ENCODE results near the gene RORC. TPM values are rescaled to one million over a fixed set of nuclear protein-coding genes. Genes with fewer than 3 reads are reported as not detected.
A peak's percentile ranks its signal among the peaks of the same experiment; 100 is the strongest.

The RORC gene
- total RNA-seq, 1 experiment from 2014 or later = 0.03 TPM

DNA sequence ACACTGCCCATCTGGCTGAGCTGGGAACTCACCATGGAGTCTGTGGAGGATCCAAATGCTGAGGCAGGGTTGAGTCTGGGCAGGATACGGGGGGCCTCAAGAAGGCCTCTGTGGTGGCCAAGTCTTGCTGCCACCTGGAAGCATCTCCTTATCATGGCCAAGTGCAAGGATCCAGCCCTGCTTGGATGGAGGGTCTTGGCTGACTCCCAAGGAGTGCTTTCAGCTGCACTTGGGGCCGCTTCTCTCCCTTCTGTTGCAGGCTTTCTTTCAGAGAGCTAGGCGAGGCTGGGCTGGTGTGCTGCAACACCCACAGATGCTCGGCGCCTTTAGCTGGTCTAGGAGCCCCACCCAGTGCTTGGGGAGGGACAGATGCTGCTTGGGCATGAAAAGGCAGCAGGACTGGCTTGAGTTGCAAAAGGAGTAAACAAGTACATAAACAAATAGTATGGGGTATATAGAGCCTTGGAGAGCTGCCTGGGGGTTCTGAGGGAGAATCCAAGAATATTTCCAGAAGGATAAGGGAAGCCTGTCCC is 21.9 kb upstream of the RORC start, which contains the start of gene THEM5:
Gene THEM5 (minus strand): TSS at position 302 of the 533 bp plus-strand sequence. CDS start 147 bp downstream, at position 155.
- DNase-seq (ENCODE audit: low read depth, low spot score) = no peak
- in situ Hi-C loops (cut with HindIII; ENCODE audit: low pct_unique_long_range_greater_than_20kb, low sequenced_read_pairs) = no loop called here

DNA sequence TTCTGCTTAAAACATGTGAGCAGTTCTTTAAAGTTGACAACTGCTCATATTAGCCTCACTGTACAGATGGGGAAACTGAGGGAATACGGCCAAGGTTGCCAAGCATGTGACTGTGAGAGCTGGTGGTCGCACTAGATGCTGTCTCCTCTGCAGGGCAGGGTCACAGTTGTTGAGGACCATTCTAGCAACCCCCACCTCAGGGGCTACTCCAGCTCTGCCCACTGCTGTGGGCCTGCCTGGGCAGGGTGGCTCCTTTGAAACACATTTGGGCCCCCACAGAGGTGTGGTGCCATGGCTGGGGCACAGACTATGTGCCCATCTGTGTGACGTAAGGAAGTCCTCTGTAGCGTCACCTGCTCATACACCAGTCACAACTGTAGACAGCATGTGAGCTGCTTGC is 21.1 kb upstream of the RORC start:
- in situ Hi-C loops (cut with HindIII; ENCODE audit: low pct_unique_long_range_greater_than_20kb, low sequenced_read_pairs) = no loop called here

DNA sequence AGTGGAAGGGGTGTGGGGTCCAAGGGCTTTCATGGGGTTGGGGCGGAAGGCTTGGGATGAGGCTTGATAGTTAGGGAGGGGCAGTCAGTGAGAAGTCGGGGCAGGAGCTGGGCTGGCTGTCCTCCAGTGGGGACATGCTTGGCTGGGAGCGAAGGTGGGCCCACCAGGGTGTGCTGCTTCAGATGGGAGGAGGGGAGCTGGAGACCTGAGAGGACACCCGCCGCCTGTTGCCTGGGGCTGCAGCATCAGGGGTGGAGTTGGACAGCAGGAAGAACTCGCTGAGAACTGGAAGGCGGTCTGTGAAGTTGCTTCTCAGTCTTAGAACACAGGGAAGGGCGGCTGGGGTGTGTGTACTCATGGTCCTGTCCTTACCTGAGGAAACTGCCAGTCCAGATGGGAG is 20.3 kb upstream of the RORC start:
- in situ Hi-C loops (cut with HindIII; ENCODE audit: low pct_unique_long_range_greater_than_20kb, low sequenced_read_pairs) = no loop called here
- DNase-seq (ENCODE audit: low read depth, low spot score) = no peak

More for the DNA sequence above, 21.1 kb upstream of the RORC start:
- no peak for DNase-seq (ENCODE audit: low read depth, low spot score)

DNA sequence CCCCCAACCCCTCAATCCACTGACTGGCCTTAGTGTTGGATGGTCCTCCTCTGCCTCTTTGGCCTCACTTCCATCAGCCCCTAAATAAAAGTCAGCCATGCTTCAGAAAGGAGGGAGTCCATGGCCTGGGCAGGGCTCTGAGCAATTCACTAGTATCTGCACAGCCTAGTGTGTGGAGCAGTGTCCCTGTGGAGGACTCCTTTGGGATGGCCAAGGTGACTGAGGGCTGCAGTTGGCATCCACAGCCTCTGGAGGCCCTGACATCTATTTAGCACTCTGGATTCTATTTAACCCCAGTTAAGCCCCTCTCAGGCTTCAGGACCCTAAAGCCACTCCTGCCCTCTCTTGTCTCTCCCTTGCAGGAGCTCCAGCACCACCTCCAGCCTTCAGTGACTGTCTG is 18.3 kb upstream of the RORC start:
- no peak for DNase-seq (ENCODE audit: low read depth, low spot score)
- in situ Hi-C loops (cut with HindIII; ENCODE audit: low pct_unique_long_range_greater_than_20kb, low sequenced_read_pairs) = no loop called here

DNA sequence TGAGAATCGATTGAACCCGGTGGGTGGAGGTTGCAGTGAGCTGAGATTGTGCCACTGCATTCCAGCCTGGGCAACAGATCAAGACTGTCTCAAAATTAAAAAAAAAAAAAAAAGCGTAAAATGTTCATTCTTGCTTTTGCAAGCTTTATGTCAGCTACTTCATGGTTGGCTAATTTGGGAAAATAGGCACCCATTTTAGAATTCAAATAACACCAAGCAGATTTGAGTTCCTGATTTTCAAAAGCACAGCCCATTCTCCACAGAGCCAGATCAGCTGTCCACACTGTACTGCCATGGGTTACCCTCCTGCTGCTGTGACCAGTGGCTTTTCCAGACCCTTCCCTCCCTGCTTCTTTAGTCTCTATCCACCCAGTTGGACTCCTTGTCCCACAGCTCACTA is 17.5 kb upstream of the RORC start:
- in situ Hi-C loops (cut with HindIII; ENCODE audit: low pct_unique_long_range_greater_than_20kb, low sequenced_read_pairs) = no loop called here
- DNase-seq (ENCODE audit: low read depth, low spot score) = no peak

DNA sequence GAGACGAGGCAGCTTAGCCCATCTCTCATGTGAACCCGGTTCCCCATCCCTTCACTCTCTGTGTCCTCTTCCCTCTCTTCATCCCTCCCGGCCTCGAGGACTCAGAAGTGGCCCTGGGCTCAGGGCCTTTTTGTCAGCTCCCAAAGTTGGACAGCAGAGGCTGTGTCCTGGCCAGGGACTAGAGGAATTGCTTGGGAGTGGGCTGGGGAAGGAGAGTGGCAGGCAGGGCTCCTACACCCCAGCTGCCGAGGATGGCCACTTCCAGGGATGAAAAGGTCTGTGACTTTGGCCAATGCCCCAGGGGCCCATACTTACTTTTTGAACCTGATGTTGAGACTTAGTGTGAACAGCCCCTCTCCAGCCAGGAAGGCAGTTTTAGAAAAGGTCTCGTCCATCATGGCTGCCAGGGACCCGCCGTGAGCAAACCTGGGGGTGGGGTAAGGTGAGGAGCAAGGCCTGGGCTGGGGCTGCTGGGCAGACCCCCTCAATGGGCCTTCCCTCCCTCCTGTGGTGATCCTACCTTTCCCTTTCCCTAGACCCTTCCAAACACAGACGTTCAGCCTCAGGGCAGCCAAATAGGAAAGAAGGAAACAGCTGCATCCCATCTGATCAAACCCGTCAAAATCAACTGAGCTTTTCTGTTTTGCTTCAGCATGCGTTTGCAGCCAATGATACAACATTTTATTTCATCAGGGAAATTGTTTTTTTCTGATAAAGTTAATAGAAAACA is 16.4 kb upstream of the RORC start:
- no peak for DNase-seq (ENCODE audit: low read depth, low spot score)
- in situ Hi-C loops (cut with HindIII; ENCODE audit: low pct_unique_long_range_greater_than_20kb, low sequenced_read_pairs) = no loop called here

DNA sequence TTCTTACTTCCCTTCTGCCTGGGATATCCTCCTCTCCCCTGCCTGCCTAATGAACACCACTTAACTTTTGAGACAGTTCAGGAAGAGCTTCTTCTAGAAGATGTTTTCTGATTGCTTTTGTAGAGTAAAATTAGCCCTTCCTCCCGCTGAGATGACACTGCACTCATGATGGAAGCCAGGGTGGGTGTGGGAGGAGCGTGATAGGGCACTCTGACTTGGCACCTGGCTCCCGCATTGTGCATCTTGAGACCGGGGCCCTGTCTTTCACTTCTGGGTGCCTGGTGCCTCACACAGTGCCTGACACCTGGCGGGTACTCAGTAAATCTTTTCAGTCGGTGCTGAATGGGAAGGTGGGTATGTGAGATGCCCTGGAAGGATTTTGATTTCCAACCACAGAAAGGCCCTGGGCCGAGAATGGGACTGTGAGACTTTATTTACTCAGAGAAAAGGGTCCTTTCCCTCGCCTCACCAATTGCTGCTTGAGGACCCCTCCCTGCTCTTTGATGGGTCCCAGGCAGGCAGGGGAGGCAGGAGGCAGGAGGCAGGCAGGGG is 15.2 kb upstream of the RORC start:
- DNase-seq (ENCODE audit: low read depth, low spot score) = no peak
- in situ Hi-C loops (cut with HindIII; ENCODE audit: low pct_unique_long_range_greater_than_20kb, low sequenced_read_pairs) = no loop called here

DNA sequence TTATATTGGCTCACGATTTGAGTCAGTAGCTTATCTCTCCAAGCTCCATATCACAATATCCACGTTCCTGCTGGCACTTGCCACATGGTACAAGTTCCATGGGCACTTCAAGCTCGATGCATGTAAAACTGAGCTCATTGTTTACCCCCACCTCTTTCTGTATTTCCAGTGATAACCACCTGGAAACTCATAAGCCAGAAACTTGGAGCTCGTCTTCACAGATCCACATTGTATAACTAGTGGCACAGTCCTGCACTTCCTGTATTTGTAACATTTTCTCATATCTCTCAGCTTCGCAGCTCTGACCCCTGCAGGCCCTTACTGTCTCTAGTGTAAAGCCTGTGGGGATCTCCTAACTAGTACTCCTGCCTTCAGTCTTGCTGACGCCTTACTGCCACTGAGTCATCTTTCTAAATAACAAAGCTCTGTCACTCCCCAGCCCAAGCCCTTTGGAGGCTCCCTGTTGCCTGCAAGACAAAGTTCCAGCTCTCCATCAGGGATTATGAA is 14.5 kb upstream of the RORC start:
- peak; percentile 61 for DNase-seq (ENCODE audit: low read depth, low spot score)
- in situ Hi-C loops (cut with HindIII; ENCODE audit: low pct_unique_long_range_greater_than_20kb, low sequenced_read_pairs) = no loop called here

DNA sequence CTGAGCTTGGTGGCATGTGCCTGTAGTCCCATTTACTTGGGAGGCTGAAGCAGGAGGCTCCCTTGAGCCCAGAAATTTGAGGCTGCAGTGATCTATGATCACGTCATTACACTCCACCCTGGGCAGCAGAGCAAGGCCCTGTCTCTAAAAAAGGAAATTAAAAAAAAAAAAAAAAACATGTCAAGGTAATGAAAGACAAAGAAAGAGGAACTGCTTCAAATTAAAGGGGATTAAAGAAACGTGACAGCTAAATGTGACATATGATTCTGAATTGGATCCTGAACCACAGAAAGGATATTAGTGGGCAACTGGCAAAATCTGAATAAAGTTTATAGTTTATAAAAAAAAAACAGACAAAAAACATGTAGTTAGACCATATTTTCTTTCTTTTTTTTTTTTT is 11.8 kb upstream of the RORC start:
- no peak for DNase-seq (ENCODE audit: low read depth, low spot score)
- in situ Hi-C loops (cut with HindIII; ENCODE audit: low pct_unique_long_range_greater_than_20kb, low sequenced_read_pairs) = no loop called here

DNA sequence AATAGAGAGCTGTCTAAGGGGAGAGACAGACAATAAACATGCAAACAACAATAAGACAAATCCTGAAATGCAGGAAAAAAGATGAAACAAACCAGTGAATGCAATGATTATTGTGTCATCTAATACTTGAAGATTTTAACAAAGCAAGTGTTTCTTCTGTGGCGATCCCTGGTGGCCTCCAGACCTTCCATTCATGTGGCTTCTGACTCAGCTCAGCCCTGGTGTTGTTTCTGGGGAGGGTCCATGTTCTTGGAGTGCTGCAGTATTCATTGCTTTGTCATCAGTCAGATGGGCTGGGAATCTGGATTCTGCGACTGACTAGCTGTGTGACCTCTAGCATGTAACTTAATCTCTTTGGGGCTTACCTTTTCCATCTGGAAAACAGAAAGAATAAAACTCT is 9.5 kb upstream of the RORC start:
- in situ Hi-C loops (cut with HindIII; ENCODE audit: low pct_unique_long_range_greater_than_20kb, low sequenced_read_pairs) = no loop called here
- DNase-seq (ENCODE audit: low read depth, low spot score) = peak; percentile 87

DNA sequence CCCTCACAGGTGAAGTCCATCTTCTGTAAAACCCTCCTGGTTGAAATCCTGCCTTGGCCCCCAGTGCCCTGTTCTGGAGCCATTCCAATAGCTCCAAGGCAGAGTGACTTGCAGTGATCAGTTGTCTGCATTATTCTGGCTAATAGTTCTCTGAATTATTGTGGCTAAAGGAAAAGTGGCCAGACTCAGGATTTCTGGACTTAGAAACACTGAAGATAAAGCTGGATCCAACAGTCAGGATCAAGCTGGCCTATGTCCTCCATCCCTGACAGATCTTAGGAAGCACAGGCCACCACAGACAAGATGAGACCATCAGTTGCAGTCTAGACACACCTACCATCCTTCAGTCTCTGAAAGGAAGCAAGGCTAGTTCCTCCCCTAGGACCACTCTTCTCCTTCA is 8.8 kb upstream of the RORC start:
- in situ Hi-C loops (cut with HindIII; ENCODE audit: low pct_unique_long_range_greater_than_20kb, low sequenced_read_pairs) = no loop called here
- DNase-seq (ENCODE audit: low read depth, low spot score) = peak; percentile 41

DNA sequence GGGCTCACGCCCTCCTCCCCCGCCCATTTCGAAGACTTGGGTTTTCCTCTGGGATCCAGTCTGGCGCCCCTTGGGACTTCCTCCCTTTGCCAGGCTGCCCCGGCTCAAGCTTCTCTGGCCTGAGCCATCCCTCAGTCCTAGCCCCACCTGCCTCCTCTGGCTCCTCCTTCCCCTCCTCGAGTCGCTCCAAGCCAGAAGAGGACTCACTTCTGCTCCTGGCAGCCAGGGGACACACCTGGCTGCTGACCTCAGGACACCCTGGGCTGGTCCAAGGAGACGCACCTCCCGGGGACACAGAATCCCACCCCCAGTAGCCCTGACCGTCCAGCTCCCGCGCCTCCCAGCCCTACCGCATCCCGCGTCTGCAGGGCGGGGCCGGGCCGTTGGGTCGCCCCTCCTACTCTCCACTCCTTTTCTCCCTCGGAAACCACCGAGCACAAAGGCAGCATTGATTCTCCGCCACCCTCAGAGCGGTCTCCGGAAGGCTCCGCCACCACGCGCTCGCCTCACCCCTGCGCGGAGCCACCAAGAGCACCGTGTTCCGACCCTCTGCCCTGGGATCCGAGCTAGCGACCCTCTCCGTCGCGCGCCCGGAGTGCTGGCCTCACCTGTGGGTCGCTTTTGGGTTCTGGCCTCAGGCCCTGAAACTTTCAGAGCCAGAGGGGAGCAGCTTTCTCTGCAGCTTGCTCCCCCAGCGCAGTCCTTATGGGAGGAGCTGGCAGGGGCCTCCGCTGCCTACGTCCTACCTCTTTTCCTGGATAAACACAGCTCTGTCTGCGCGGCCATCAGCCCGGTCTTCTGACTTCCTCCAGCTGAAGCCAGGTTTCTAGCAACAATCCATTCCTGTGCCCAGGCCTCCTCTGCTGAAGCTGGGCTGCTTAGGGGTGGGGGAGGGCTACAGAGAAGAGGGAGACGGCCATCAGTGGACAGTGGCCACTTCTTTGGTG is 8.1 kb upstream of the RORC start, which contains the start of gene C2CD4D:
Gene C2CD4D (minus strand): TSS at position 364 of the 947 bp plus-strand sequence. CDS start 831 bp downstream, outside the sequence.
- in situ Hi-C loops (cut with HindIII; ENCODE audit: low pct_unique_long_range_greater_than_20kb, low sequenced_read_pairs) = no loop called here
- DNase-seq (ENCODE audit: low read depth, low spot score) = peak; percentile 99

DNA sequence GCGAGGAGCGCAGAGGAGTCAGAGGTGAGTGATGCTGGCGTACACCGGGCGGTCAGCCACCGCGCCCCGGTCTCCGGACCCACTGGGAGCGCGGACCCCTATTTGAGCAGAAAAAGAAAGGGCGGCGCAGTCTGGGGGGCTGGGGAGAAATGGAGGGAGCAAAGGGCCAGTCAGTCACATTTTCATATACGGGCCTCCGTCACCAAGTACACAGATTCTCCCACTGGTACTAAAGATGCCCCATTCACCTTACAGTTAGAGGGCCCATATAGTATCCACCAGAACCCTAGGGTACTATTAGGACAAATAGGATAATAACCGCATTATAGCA is 7.4 kb upstream of the RORC start:
- in situ Hi-C loops (cut with HindIII; ENCODE audit: low pct_unique_long_range_greater_than_20kb, low sequenced_read_pairs) = no loop called here
- DNase-seq (ENCODE audit: low read depth, low spot score) = no peak

DNA sequence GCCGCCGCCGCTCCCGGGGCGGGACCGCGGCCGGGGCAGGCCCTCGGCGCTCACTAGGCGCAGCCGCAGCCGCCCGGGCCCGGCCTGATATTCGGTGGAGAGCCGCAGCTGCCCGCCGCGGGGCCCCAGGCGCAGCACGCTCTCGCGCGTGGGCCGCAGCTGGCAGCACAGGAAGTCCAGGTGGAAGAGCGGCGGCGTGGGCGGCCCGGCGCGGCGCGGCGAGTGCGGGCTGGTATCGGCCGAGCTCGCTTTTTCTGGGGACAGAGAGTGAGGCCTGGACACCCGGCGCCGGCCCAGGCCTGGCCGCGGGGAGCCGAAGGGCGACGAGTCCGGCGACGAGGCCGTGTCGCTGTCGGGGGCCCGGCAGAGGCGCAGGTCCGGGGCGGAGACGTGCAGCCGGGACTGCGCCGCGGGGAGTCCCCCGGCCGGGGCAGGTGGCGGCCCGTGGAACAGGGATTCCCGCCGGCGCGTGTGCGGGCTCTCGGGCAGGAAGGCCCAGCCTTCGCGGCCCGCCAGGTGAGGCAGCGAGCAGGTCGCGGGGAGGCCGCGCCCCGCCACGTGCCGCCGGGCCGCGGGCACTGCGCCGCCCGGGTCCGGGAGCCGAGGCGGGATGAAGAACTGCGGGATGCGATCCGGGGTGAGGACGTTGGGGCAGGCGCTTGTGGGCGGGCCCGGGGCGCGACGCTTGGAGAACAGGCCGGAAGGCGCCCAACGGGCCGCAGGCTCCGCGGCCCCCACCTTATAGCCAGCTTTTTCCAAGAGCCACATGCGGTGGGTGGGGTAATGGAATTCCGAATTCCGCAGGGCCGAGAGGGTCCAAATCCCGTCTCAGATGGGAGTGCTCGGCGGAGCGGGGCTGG is 6.8 kb upstream of the RORC start:
- no peak for DNase-seq (ENCODE audit: low read depth, low spot score)
- in situ Hi-C loops (cut with HindIII; ENCODE audit: low pct_unique_long_range_greater_than_20kb, low sequenced_read_pairs) = no loop called here

DNA sequence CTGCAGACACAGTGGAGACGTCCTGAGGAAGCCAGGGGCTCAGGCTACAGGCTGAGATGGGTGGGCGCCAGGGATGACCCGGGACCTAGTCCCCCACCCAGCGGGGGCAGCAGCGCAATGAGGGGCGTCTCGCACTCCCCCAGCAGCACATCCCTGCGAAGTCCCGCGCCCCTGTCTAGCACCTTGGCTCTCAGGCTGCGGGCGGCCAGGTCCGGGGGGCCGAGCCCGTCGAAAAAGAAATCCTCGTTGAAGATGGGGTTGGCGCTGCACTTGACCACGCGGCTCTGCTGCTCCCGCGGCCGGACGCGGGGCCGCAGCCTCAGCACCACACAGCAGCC is 6.3 kb upstream of the RORC start:
- in situ Hi-C loops (cut with HindIII; ENCODE audit: low pct_unique_long_range_greater_than_20kb, low sequenced_read_pairs) = no loop called here
- DNase-seq (ENCODE audit: low read depth, low spot score) = no peak

DNA sequence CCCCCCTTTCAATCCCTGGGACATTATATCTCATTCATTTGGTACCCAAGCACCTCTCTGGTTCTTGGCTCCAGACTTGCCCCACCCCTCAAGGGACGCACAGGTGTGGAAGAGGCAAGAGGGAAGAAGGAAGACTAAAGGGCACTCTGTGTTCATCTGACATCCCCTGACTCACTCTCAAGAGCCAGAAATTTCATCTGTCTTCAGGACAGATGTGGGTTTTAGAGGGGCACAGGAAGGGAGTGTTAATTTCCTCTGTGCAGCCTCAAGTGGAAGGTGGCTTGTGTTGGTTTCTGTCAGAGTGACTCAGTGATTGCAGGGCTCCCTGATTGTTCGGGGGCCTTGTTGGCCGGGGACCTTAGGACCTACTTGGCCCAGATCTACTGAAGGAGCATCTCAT is 5.6 kb upstream of the RORC start:
- in situ Hi-C loops (cut with HindIII; ENCODE audit: low pct_unique_long_range_greater_than_20kb, low sequenced_read_pairs) = no loop called here
- DNase-seq (ENCODE audit: low read depth, low spot score) = no peak

DNA sequence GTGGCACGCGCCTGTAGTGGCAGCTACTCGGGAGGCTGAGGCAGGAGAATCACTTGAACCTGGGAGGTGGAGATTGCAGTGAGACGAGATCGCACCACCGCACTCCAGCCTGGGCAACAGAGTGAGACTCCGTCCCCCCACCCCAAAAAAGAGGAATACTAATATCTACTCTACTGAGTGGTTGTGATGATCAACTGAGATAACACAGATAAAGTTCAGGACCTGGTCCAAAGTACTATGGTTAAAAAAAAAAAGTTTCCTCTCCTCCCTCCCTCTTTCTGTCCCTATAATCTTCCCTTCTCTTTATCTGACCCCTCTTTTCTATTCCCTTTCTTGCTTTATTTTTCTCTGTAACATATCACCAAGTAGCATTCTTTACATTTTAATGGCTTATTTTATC is 4.0 kb upstream of the RORC start:
- in situ Hi-C loops (cut with HindIII; ENCODE audit: low pct_unique_long_range_greater_than_20kb, low sequenced_read_pairs) = no loop called here
- no peak for DNase-seq (ENCODE audit: low read depth, low spot score)
